ENCODE results near the gene PIMREG. TPM values are rescaled to one million over a fixed set of nuclear protein-coding genes. Genes with fewer than 3 reads are reported as not detected.
A peak's percentile ranks its signal among the peaks of the same experiment; 100 is the strongest.

PIMREG gene
- total RNA-seq, 2 donors from 2014 or later = 4.3 to 26.0 TPM

DNA sequence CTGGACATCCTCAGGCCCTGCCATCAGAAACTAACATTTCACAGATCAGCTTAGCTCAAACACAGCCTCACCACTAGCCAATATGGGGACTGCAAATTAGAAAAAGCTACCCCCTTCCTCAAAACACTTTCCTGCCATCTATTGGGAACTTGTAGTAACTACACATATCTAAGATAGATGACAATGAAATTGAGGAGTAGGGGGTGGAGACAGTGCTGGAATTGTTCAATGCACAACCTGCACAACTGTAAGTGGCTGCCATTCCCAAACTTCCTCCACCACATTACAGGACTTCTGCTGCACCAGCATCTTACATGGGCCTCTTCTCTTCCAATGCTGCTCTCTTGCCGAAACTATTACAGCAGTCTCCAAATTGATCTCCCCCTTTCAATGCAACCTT is 31.2 kb upstream of the PIMREG start:
- Histone ChIP-seq H3K9ac (ENCODE audit: low read depth in 2 of 2, low read length in 2 of 2) (no peak overlapping the region), H3K27ac (no peak overlapping the region), H3K36me3 (no peaks in the 10 kb centered on the region), H3K4me1 (no peaks in the 10 kb centered on the region), H3K27me3 (no peaks in the 10 kb centered on the region), H3K9me3 (no peaks in the 10 kb centered on the region), H3K4me3 (no peak overlapping the region)
- intact Hi-C loops (cut with DNase I) = no loop called here
- DNase-seq = no peak
- TF ChIP-seq, protein P1, sequence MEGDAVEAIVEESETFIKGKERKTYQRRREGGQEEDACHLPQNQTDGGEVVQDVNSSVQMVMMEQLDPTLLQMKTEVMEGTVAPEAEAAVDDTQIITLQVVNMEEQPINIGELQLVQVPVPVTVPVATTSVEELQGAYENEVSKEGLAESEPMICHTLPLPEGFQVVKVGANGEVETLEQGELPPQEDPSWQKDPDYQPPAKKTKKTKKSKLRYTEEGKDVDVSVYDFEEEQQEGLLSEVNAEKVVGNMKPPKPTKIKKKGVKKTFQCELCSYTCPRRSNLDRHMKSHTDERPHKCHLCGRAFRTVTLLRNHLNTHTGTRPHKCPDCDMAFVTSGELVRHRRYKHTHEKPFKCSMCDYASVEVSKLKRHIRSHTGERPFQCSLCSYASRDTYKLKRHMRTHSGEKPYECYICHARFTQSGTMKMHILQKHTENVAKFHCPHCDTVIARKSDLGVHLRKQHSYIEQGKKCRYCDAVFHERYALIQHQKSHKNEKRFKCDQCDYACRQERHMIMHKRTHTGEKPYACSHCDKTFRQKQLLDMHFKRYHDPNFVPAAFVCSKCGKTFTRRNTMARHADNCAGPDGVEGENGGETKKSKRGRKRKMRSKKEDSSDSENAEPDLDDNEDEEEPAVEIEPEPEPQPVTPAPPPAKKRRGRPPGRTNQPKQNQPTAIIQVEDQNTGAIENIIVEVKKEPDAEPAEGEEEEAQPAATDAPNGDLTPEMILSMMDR (IDR thresholded peaks at IDR 0.05) = no peak

DNA sequence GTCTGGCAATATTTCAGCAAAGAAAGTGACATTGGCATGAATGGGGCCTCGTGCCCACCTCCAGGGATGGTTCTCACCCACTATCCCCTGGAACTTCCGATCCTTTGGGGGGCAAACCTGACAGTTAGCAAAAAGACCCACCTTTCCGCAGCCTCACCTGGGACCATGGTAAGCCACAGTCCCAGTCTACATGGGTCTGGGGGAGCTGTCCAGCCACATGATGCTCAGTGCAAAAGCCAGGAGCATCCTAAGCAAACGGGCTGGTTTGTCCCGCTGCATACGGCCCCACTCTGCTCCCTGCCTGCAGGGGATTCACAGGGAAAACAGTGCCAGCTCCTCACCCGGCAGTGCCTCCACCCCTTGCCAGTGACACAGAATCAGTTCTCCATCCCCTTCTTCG is 28.6 kb upstream of the PIMREG start:
- Histone ChIP-seq H3K9ac (ENCODE audit: low read depth in 2 of 2, low read length in 2 of 2) (no peak overlapping the region), H3K4me3 (no peak overlapping the region), H3K36me3 (no peaks in the 10 kb centered on the region), H3K27ac (no peak overlapping the region), H3K27me3 (no peaks in the 10 kb centered on the region), H3K9me3 (no peaks in the 10 kb centered on the region), H3K4me1 (no peaks in the 10 kb centered on the region)
- no peak for DNase-seq
- TF ChIP-seq, protein P1 (IDR thresholded peaks at IDR 0.05) = no peak
- intact Hi-C loops (cut with DNase I) = no loop called here

DNA sequence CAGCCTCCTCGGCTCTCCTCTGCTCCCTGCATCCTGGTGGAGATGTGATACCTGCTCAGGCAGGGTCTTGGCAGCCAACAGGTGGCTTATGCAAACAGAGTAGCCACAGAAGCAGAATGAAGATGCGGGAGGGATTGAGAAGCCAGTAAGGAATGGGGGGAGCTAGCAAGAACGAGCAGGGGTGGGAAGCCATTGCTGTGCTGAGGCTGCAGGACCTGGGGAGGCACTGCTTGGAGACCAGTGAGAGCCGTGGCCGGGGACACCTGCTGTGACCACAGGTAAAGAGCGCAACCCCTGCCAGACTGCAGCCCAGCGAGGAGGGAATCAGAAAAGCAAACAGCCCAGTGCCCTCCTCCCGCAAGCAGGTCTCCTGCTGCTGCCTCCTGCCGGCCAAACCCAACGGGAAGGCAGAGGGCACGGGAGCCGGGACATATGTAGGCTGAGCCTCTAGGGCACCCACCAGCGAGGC is 24.0 kb upstream of the PIMREG start:
- Histone ChIP-seq H3K36me3 (no peaks in the 10 kb centered on the region), H3K27me3 (no peaks in the 10 kb centered on the region), H3K4me1 (no peaks in the 10 kb centered on the region), H3K9me3 (no peaks in the 10 kb centered on the region), H3K27ac (no peak overlapping the region), H3K4me3 (no peak overlapping the region), H3K9ac (ENCODE audit: low read depth in 2 of 2, low read length in 2 of 2) (no peak overlapping the region)
- intact Hi-C loops (cut with DNase I) = loop anchor here (5.0 kb wide), 1 partner anchor 713 kb away; no protein-coding TSS in a partner anchor
- no peak for DNase-seq
- TF ChIP-seq, protein P1 (IDR thresholded peaks at IDR 0.05) = no peak

DNA sequence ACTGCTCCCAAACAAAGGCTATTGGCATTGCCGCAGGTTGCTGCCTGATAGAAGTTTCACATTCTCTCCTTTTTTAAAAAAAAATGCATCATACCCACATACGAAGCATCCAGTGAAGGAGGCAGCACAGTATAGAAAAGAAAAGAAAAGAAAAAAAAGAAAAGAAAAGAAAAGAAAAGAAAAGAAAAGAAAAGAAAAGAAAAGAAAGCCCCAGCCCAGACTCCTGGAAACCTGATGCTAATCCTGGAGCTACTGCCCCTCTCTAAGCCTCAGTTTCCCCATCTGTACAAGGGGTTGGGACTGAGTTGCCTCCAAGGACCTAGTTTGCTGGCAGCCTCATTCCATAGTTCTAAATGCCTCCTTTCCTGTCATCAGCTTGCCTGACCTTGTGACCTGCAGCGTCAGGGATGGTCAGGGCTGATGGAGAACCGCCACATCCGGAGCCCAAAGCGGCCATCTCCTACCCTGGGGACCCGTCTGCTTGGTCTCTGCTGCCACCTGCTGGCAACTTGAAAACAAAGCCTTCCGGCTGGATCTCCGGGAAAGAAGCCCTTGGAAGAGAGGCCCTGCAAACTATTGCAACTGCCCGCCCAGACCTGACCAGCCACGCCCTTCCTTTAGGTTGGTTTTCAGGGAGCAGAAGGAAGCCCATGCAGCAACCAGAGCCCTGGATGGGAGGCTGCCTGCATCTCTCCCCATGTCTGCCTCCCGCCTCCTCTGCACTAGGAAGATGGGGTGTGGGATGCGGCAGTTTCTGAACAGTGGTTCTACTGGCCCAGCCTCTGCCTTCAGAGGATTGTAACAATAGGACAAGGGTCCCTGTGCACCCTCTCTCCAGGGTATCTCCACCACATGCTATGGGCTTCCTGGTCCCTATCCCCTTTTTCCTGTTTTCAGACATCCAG is 22.3 kb upstream of the PIMREG start:
- Histone ChIP-seq H3K9me3 (no peaks in the 10 kb centered on the region), H3K9ac (ENCODE audit: low read depth in 2 of 2, low read length in 2 of 2) (no peak overlapping the region), H3K4me1 (no peaks in the 10 kb centered on the region), H3K27ac (no peak overlapping the region), H3K27me3 (no peaks in the 10 kb centered on the region), H3K4me3 (no peak overlapping the region), H3K36me3 (no peaks in the 10 kb centered on the region)
- peak; percentile 80 for DNase-seq
- TF ChIP-seq, protein P1 (IDR thresholded peaks at IDR 0.05) = peak; percentile 73
- intact Hi-C loops (cut with DNase I) = loop anchor here (1.0 to 5.0 kb wide), 2 partner anchors 715 to 836 kb away; no protein-coding TSS in a partner anchor

DNA sequence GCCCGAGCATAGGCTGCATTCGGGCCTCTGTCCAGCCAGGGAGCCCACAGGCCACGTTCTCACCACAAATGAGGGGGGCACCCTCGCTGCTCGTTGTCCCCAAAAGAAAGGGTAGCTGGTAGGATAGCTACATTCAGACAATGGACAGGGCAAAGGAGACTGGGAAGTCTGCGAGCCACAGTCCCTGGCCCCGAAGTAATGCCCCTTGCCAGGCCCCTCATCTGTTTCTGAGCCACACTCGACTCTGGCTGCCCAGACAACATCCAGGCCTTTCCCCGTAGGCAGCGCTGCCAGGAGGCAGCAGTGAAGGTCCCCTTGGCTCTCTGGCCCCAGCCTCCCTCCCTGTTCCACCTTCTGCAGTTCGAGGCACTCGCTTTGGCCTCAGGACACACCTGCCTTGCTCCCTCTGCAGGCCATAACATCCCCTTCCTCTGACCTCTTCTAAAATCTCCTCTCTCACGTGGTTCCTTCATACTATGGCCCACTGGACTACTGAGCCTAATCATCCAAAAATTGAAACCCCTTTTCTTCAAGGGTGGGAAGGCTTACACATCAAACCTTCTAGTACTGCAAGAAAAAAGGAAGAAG is 21.5 kb upstream of the PIMREG start:
- Histone ChIP-seq H3K4me3 (no peak overlapping the region), H3K9me3 (no peaks in the 10 kb centered on the region), H3K9ac (ENCODE audit: low read depth in 2 of 2, low read length in 2 of 2) (no peak overlapping the region), H3K4me1 (no peaks in the 10 kb centered on the region), H3K27me3 (no peaks in the 10 kb centered on the region), H3K36me3 (no peaks in the 10 kb centered on the region), H3K27ac (no peak overlapping the region)
- intact Hi-C loops (cut with DNase I) = loop anchor here (1.0 to 5.0 kb wide), 2 partner anchors 715 to 836 kb away; no protein-coding TSS in a partner anchor
- no peak for DNase-seq
- TF ChIP-seq, protein P1 (IDR thresholded peaks at IDR 0.05) = no peak
